Subcutaneous abdominal adipose tissue (tissue), 5 donors: ENCODE data around the gene TBC1D2B.

Experiments used
- H3K27ac ChIP-seq: one replicate; pipeline ENCODE4 v1.7.0; 2013; ENCODE audit warnings: low read depth, mild to moderate bottlenecking, inconsistent platforms, low read length, moderate library complexity
- H3K27me3 ChIP-seq, 5 donors: one replicate each; pipeline ENCODE4 v1.7.0; 2013; ENCODE audit warnings: low read length in 5 of 5, inconsistent platforms in 1 of 5; ENCODE audit not compliant: control insufficient read depth in 5 of 5, insufficient read depth in 4 of 5
- H3K36me3 ChIP-seq, 5 donors: one replicate each; pipeline ENCODE4 v1.7.0; 2013; ENCODE audit warnings: low read length in 5 of 5; ENCODE audit not compliant: control insufficient read depth in 5 of 5, insufficient read depth in 5 of 5
- H3K4me1 ChIP-seq, 5 donors: one replicate each; pipeline ENCODE4 v1.7.0; 2013; ENCODE audit warnings: low read length in 5 of 5, mild to moderate bottlenecking in 3 of 5, moderate library complexity in 1 of 5; ENCODE audit not compliant: control insufficient read depth in 5 of 5, insufficient read depth in 5 of 5
- H3K4me3 ChIP-seq, 5 donors: one replicate each; pipeline ENCODE4 v1.7.0; 2013; ENCODE audit warnings: low read length in 5 of 5, low read depth in 1 of 5
- H3K9ac ChIP-seq, 5 donors: one replicate each; pipeline ENCODE4 v1.7.0; 2013; ENCODE audit warnings: low read length in 5 of 5, mild to moderate bottlenecking in 4 of 5, moderate library complexity in 3 of 5
- H3K9me3 ChIP-seq, 5 donors: one replicate each; pipeline ENCODE4 v1.7.0; 2013; ENCODE audit warnings: low read length in 5 of 5; ENCODE audit not compliant: control insufficient read depth in 5 of 5
- donor health status: healthy.
- donor health status: healthy.
- donor health status: healthy.
- donor health status: healthy.
- donor health status: healthy.

Gene TBC1D2B

GRCh38 chr15:78072080-78072892 lies 5.2 kb downstream of the TBC1D2B start:
- peak overlapping the region; percentile 7 to 43 (median 27) for H3K4me3 ChIP-seq
- no peaks in the 10 kb centered on the region for H3K9me3 ChIP-seq
- H3K27me3 ChIP-seq, result no peaks in the 10 kb centered on the region
- H3K9ac ChIP-seq, result peak overlapping the region; percentile 16 to 53 (median 44)
- no peaks in the 10 kb centered on the region for H3K36me3 ChIP-seq
- peaks cover 26 to 100% (median 93%) of the 10 kb centered on the region in 5 donors for H3K4me1 ChIP-seq
- peak overlapping the region; percentile 98 for H3K27ac ChIP-seq

DNA sequence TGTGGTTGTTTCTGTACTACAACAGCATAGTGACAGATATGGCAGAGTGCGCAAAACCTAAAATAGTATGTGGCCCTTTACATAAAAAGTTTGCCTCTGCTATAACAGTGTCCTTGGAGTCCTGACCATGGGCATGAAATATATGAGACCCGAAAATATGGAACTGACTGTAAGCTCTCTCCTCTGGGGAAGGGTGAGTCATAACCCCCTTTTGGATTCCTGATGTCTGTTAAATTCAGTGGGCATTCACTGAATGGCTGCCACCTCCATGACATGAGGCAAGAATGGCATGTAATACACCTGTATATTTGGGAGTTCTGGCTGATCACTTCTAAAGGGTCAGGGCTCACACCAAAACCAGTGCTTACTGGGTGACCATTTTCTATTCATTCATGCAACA lies 6.1 kb downstream of the TBC1D2B start:
- Histone ChIP-seq H3K4me3 (no peak overlapping the region), H3K27me3 (no peaks in the 10 kb centered on the region), H3K9me3 (no peaks in the 10 kb centered on the region), H3K27ac (peak overlapping the region; percentile 98), H3K4me1 (peaks cover 26 to 100% (median 95%) of the 10 kb centered on the region in 5 donors), H3K36me3 (no peaks in the 10 kb centered on the region), H3K9ac (peak overlapping the region in 2 of 5 donors; percentile 18 to 52)

DNA sequence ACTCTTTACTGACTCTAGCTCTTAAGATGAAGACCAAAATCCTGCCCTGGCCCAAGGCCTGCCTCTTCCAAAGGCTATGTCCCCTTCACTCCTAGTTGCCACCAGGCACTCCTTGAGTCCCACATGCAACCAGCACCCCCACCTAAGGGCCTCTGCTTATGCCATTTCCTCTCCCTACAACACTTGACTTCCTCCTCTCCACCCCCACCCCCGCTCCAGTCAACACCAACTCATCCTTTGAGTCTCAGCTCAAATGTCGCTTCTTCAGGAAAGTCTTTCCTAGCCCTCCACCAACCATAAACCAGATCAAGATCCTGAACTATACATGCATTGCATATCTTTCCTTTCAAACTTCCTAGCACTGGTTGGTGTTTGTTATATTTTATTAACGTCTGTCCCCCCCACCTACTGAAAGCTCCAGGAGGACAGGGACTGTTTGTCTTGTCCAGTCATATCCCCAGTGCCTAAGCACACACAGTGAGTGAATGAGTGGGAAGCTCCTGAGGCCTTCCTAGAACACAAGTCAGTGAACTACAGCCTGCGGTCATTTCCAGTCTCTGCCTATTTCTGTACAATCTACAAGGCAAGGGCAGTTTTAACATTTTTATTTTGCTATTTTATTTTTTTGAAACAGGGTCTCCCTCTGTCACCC lies 7.3 kb downstream of the TBC1D2B start:
- Histone ChIP-seq H3K9ac (no peak overlapping the region), H3K4me3 (peak overlapping the region in 1 of 5 donors; percentile 29), H3K9me3 (no peaks in the 10 kb centered on the region), H3K4me1 (peaks cover 29 to 100% (median 95%) of the 10 kb centered on the region in 5 donors), H3K27me3 (no peaks in the 10 kb centered on the region), H3K27ac (peak overlapping the region; percentile 98), H3K36me3 (no peaks in the 10 kb centered on the region)

GRCh38 chr15:78069462-78070029 lies 8.0 kb downstream of the TBC1D2B start:
- H3K9ac ChIP-seq, result peak overlapping the region in 4 of 5 donors; percentile 14 to 57 (median 34)
- H3K27me3 ChIP-seq, result no peaks in the 10 kb centered on the region
- peak overlapping the region; percentile 98 for H3K27ac ChIP-seq
- H3K36me3 ChIP-seq, result no peaks in the 10 kb centered on the region
- H3K9me3 ChIP-seq, result no peaks in the 10 kb centered on the region
- H3K4me1 ChIP-seq, result peaks cover 30 to 100% (median 94%) of the 10 kb centered on the region in 5 donors
- H3K4me3 ChIP-seq, result peak overlapping the region in 2 of 5 donors; percentile 12 to 34

DNA sequence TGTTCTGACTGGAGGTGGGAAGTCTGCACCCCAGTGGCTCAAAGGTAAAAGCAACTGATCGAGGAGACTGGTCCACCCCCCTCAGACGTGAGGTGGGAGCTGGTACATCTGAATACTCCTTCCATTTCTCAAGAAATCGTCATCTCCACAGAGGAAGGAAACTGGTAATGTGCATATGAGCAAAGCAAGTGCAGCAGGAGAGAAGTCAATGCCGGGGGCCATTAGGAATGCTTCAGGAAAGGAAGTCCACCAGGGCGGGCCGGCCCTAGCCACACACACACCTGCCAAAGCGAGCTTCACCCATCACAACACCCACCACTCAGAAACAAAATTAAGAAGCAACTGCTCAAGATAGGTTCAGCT lies 8.5 kb downstream of the TBC1D2B start:
- no peaks in the 10 kb centered on the region for H3K36me3 ChIP-seq
- H3K27ac ChIP-seq, result peak overlapping the region; percentile 98
- H3K9ac ChIP-seq, result peak overlapping the region in 4 of 5 donors; percentile 19 to 87 (median 55)
- peak overlapping the region in 3 of 5 donors; percentile 12 to 34 (median 29) for H3K4me3 ChIP-seq
- no peaks in the 10 kb centered on the region for H3K27me3 ChIP-seq
- no peaks in the 10 kb centered on the region for H3K9me3 ChIP-seq
- peaks cover 30 to 100% (median 95%) of the 10 kb centered on the region in 5 donors for H3K4me1 ChIP-seq

GRCh38 chr15:78067328-78068228 lies 9.9 kb downstream of the TBC1D2B start:
- Histone ChIP-seq H3K9me3 (no peaks in the 10 kb centered on the region), H3K36me3 (no peaks in the 10 kb centered on the region), H3K27me3 (no peaks in the 10 kb centered on the region), H3K4me1 (peaks cover 34 to 100% (median 97%) of the 10 kb centered on the region in 5 donors), H3K9ac (peak overlapping the region in 2 of 5 donors; percentile 7 to 34), H3K27ac (peak overlapping the region; percentile 98), H3K4me3 (no peak overlapping the region)

DNA sequence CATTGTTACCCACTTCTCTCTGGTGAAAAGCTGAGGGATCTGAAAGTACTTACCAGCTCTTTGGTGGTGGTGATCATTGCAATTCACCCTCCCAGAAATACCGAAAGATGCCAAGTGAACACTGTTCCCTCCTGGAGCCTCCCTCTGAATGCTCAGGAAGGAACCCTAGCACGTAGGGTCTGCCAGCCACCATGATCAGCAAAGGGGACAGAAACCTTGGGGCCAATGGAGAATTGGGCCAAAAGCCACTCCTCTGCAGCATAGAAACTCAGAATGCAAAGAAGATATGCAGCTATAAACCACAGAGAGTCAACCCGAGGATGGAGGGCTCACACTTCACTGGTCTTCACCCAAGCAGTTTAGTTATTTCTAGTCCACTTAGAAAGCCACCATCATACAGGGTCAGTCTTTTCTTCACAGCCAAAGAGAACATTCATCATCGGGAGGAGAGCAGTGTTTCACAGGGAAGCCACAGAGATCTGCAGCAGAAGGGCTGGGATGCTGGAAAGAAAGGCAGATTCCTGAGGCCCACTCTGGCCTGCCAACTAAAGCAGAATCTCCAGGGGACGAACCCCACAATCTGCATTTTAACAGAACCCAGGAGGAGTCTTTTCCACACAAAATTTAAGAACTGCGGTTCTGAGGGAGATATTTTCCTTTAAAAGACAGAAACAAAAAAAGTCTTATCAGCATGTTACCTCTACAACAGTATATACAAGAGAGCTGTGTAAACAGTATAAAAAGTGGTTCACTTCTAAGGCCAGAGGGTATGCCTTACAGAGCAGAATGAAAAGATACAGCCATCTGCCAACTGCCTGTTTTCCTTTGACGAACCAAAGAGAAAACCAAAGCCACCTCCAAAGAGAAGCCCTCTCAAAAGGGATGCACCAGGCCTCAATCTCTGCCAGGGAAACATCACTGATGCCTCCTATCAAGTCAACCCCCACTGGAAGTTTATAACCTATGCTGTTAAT lies 11.3 kb downstream of the TBC1D2B start:
- Histone ChIP-seq H3K9ac (peak overlapping the region in 3 of 5 donors; percentile 1 to 68 (median 50)), H3K27me3 (no peaks in the 10 kb centered on the region)

DNA sequence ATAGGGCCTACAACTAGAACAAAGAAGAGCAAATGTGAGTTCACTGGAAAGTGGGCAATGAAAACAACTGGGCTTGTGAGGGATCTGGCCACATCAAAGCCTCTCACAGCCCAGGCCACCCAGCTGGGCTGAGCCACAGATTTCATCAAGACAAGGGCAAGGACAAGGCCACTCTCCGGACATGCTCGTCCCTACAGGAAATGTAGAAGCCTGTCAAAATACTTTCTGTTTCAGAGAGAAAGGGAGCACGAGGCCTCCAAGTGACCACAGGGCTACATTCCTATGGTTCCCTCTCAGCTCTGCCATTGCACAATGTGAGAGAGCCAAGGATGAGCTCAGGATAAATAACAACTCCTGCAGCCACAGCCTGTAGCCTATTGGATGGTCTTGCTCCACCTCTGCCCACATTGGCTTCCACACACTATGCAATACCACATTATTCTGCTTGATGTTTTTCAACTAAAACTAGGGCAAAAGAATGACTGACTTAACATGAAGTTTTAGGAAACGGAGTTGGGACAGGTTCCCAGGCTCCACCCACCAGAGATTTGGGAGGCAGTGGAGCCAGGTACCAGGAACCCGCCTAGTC lies 12.1 kb downstream of the TBC1D2B start:
- Histone ChIP-seq H3K27ac (peak overlapping the region; percentile 98), H3K36me3 (no peaks in the 10 kb centered on the region), H3K27me3 (no peaks in the 10 kb centered on the region), H3K9ac (peak overlapping the region; percentile 42 to 82 (median 50)), H3K4me3 (peak overlapping the region in 2 of 5 donors; percentile 28 to 30), H3K4me1 (peaks cover 32 to 95% (median 87%) of the 10 kb centered on the region in 5 donors), H3K9me3 (no peaks in the 10 kb centered on the region)

More for the DNA sequence above, 11.3 kb downstream of the TBC1D2B start:
- H3K27ac ChIP-seq, result peak overlapping the region; percentile 98
- H3K9me3 ChIP-seq, result no peaks in the 10 kb centered on the region
- peaks cover 32 to 96% (median 92%) of the 10 kb centered on the region in 5 donors for H3K4me1 ChIP-seq
- no peaks in the 10 kb centered on the region for H3K36me3 ChIP-seq
- H3K4me3 ChIP-seq, result no peak overlapping the region
